HCT116 (cell line): ENCODE measurements around the gene HDAC5. TPM values are rescaled to one million over a fixed set of nuclear protein-coding genes. Genes with fewer than 3 reads are reported as not detected.

ENCODE experiments used
- ATAC-seq: fragments of 200-7000 bp; cut with Tn5 transposase; 2 replicates; pipeline ENCODE4 v1.9.1; 2020; ENCODE audit warnings: mild to moderate bottlenecking, moderate library complexity
- BruUV-seq: library from RNA; stranded (reverse); fragments of 400-500 nt; replicated peaks from 2 replicates; lab custom pipeline; 2021; lab: Mats Ljungman, UMichigan
- CTCF ChIA-PET: fragments of 300-600 bp; sonication (Branson Sonifier 250); formaldehyde crosslinking; loops from one replicate; lab custom pipeline; 2021; ENCODE audit warnings: antibody characterized with exemption; lab: Charles Lee
- POLR2A ChIA-PET: fragments of 300-600, 350-600 bp; sonication (Branson Sonifier 250); formaldehyde crosslinking; loops from one replicate; lab custom pipeline; 2021; ENCODE audit warnings: antibody characterized with exemption; lab: Charles Lee
- RAD21 ChIA-PET, 2 experiments: fragments of 300-600 bp; sonication (Branson Sonifier 250); formaldehyde crosslinking; loops; one replicate each; lab custom pipeline; 2023; ENCODE audit warnings: low total read pairs in 2 of 2; ENCODE audit not compliant: uncharacterized antibody in 2 of 2, unreplicated experiment in 2 of 2, low non-redundant PET in 1 of 2; lab: Charles Lee
- DNase-seq: peaks from one replicate; pipeline ENCODE4 v3.0.0-alpha.2; 2010; ENCODE audit warnings: low read depth, low spot score
- H2AFZ ChIP-seq: fragments of 200-600 bp; shearing (Covaris generic), sonication (generic); 2 replicates; pipeline ENCODE4 v1.6.1; 2017; ENCODE audit warnings: low read depth, mixed run types, mixed read lengths, antibody characterized with exemption, low read length; ENCODE audit not compliant: poor library complexity, severe bottlenecking
- H3K27ac ChIP-seq: 2 replicates; pipeline ENCODE4 v1.5.1; 2012; ENCODE audit warnings: low read depth, low read length
- H3K27me3 ChIP-seq: fragments of 200-600 bp; sonication (generic); 2 replicates; pipeline ENCODE4 v1.6.1; 2016; ENCODE audit warnings: mixed run types, low read length, mixed read lengths; ENCODE audit not compliant: insufficient read depth
- H3K36me3 ChIP-seq, 2 experiments: fragments of 200-500 bp in 1 of 2; fragments of 200-600 bp in 1 of 2; sonication (Bioruptor generic) in 1 of 2; sonication (generic) in 1 of 2; 2 replicates each; pipeline versions ENCODE4 v1.5.1 to v1.6.1; 2014 to 2016; ENCODE audit warnings: low read length in 2 of 2, inconsistent platforms in 1 of 2, mixed read lengths in 1 of 2, mixed run types in 1 of 2; ENCODE audit not compliant: insufficient read depth in 2 of 2, control insufficient read depth in 1 of 2
- H3K4me1 ChIP-seq, 2 experiments: fragments of 200-600 bp in 1 of 2; sonication (generic) in 1 of 2; 2 replicates each; pipeline versions ENCODE4 v1.5.1 to v1.6.1; 2012 to 2017; ENCODE audit warnings: low read length in 2 of 2, inconsistent platforms in 1 of 2, mild to moderate bottlenecking in 1 of 2, mixed read lengths in 1 of 2, mixed run types in 1 of 2, moderate library complexity in 1 of 2; ENCODE audit not compliant: insufficient read depth in 2 of 2, control insufficient read depth in 1 of 2
- H3K4me2 ChIP-seq: fragments of 200-600 bp; sonication (generic); 2 replicates; pipeline ENCODE4 v1.6.1; 2017; ENCODE audit warnings: mixed run types, low read length, mixed read lengths
- H3K4me3 ChIP-seq, 2 experiments: fragments of 200-600 bp in 1 of 2; sonication (generic) in 1 of 2; replicated peaks in 1 of 2; 2 replicates each; pipeline ENCODE4 v1.5.1; 2011 to 2016; ENCODE audit warnings: low read length in 2 of 2, control low read depth in 1 of 2, low read depth in 1 of 2, mild to moderate bottlenecking in 1 of 2, mixed read lengths in 1 of 2, mixed run types in 1 of 2
- H3K79me2 ChIP-seq: fragments of 200-600 bp; sonication (generic); 2 replicates; pipeline ENCODE4 v1.6.1; 2017; ENCODE audit warnings: mild to moderate bottlenecking, mixed run types, low read length, moderate library complexity, mixed read lengths; ENCODE audit not compliant: insufficient read depth
- H3K9ac ChIP-seq: fragments of 200-600 bp; sonication (generic); 2 replicates; pipeline ENCODE4 v1.6.1; 2016; ENCODE audit warnings: low read length, mixed read lengths
- H3K9me2 ChIP-seq: fragments of 200-600 bp; sonication (generic), shearing (Covaris generic); 2 replicates; pipeline ENCODE4 v1.6.1; 2017; ENCODE audit warnings: mixed run types, mild to moderate bottlenecking, moderate library complexity; ENCODE audit not compliant: insufficient read depth
- H3K9me3 ChIP-seq, 2 experiments: fragments of 200-500 bp in 1 of 2; fragments of 200-600 bp in 1 of 2; sonication (Bioruptor generic) in 1 of 2; sonication (generic) in 1 of 2; 2 replicates each; pipeline ENCODE4 v1.6.1; 2014 to 2017; ENCODE audit warnings: low read length in 2 of 2, mixed read lengths in 2 of 2, inconsistent platforms in 1 of 2, low read depth in 1 of 2, mild to moderate bottlenecking in 1 of 2, mixed run types in 1 of 2, moderate library complexity in 1 of 2; ENCODE audit not compliant: control insufficient read depth in 1 of 2, insufficient read depth in 1 of 2
- H4K20me1 ChIP-seq: fragments of 200-600 bp; sonication (generic), shearing (Covaris generic); 2 replicates; pipeline ENCODE4 v1.6.1; 2017; ENCODE audit warnings: mixed run types, mild to moderate bottlenecking, moderate library complexity; ENCODE audit not compliant: insufficient read depth
- ATF3 ChIP-seq: IDR thresholded peaks from 2 replicates; pipeline ENCODE4 v1.6.1; 2012
- CBX3 ChIP-seq: IDR thresholded peaks from 2 replicates; pipeline ENCODE4 v1.6.1; 2012; ENCODE audit warnings: low read depth
- CEBPB ChIP-seq: IDR thresholded peaks from 2 replicates; pipeline ENCODE4 v1.6.1; 2012; ENCODE audit warnings: low read depth
- CTCF ChIP-seq, 3 experiments: fragments of 200-600 bp in 1 of 3; sonication (generic) in 1 of 3; IDR thresholded peaks in 2 of 3; conservative IDR thresholded peaks in 1 of 3; 2 replicates each; pipeline ENCODE4 v1.5.1; 2012 to 2017; ENCODE audit warnings: low read depth in 2 of 3, low read length in 2 of 3, antibody characterized with exemption in 1 of 3, borderline replicate concordance in 1 of 3, control low read depth in 1 of 3, mild to moderate bottlenecking in 1 of 3, mixed read lengths in 1 of 3, mixed run types in 1 of 3, moderate library complexity in 1 of 3; ENCODE audit not compliant: insufficient read depth in 1 of 3
- ELF1 ChIP-seq: IDR thresholded peaks from 2 replicates; pipeline ENCODE4 v1.6.1; 2012; ENCODE audit warnings: low read depth, borderline replicate concordance
- EZH2 ChIP-seq: fragments of 200-600 bp; sonication (generic); IDR thresholded peaks from 2 replicates; pipeline ENCODE4 v1.6.1; 2017; ENCODE audit warnings: antibody characterized with exemption, mixed run types
- EZH2phosphoT487 ChIP-seq: fragments of 200-600 bp; IDR thresholded peaks from 2 replicates; pipeline ENCODE4 v1.6.1; 2018; ENCODE audit warnings: antibody characterized with exemption, borderline replicate concordance
- FOSL1 ChIP-seq: IDR thresholded peaks from 2 replicates; pipeline ENCODE4 v1.6.1; 2012; ENCODE audit warnings: low read depth
- POLR2A ChIP-seq: IDR thresholded peaks from 2 replicates; pipeline ENCODE4 v1.7.0; 2011; ENCODE audit warnings: borderline replicate concordance; ENCODE audit not compliant: insufficient read depth, insufficient read length; ENCODE audit errors: extremely low read depth
- POLR2AphosphoS5 ChIP-seq: IDR thresholded peaks from 2 replicates; pipeline ENCODE4 v1.6.1; 2011; ENCODE audit warnings: mild to moderate bottlenecking, low read depth, low read length, moderate library complexity
- RAD21 ChIP-seq: IDR thresholded peaks from 2 replicates; pipeline ENCODE4 v1.6.1; 2012; ENCODE audit warnings: low read depth, mild to moderate bottlenecking
- REST ChIP-seq: IDR thresholded peaks from 2 replicates; pipeline ENCODE4 v1.6.1; 2012; ENCODE audit warnings: low read depth
- SRF ChIP-seq: IDR thresholded peaks from 2 replicates; pipeline ENCODE4 v1.6.1; 2012; ENCODE audit warnings: low read depth
- TCF7L2 ChIP-seq: IDR thresholded peaks from 2 replicates; pipeline ENCODE4 v1.7.0; 2011; ENCODE audit warnings: borderline replicate concordance, inconsistent platforms; ENCODE audit not compliant: insufficient read depth, insufficient read length; ENCODE audit errors: extremely low read depth
- YY1 ChIP-seq: IDR thresholded peaks from 2 replicates; pipeline ENCODE4 v1.6.1; 2011; ENCODE audit warnings: low read length, low read depth, moderate library complexity, mild to moderate bottlenecking; ENCODE audit not compliant: insufficient replicate concordance; ENCODE audit errors: extremely low read depth
- ZNF274 ChIP-seq: fragments of 200-500 bp; sonication (Bioruptor generic); IDR thresholded peaks from 2 replicates; pipeline ENCODE4 v1.6.1; 2014; ENCODE audit warnings: mild to moderate bottlenecking, low read depth, low read length, inconsistent platforms
- intact Hi-C: fragments of 100-400 bp; cut with micrococcal nuclease; formaldehyde crosslinking; loops from 2 replicates; pipeline ENCODE4 v1.10.0; 2022
- total RNA-seq: library from RNA; stranded (reverse); gene quantifications from one replicate; pipeline ENCODE4 v1.2.1, GENCODE V29; 2021; ENCODE audit not compliant: unreplicated experiment
- TF ChIP-seq, protein P1 (sequence below): IDR thresholded peaks from 2 replicates; pipeline ENCODE4 v1.6.1; 2012

The HDAC5 gene
- total RNA-seq, 1 experiment from 2014 or later = 32.9 TPM

DNA sequence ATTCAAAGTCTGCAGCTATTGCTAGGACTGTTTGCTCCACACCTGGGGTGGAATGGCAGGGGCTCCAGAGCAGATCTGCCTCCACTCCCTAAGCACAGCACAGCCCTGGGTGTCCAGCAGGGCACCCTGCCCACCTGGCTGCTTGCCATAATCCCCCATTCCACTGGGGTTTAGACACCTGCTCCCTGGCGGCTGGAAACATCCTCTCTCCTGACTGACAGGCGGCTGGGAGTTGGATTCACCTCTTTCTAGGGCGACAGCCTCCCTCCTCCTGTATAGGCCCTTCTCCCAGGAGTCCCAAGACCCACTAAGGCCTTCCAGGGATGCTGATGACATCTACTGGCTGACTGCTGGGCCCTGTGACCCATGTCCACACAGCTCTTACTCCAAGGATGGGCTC is 18.0 kb downstream of the HDAC5 start (continued):
- no peak for TF ChIP-seq EZH2phosphoT487

DNA sequence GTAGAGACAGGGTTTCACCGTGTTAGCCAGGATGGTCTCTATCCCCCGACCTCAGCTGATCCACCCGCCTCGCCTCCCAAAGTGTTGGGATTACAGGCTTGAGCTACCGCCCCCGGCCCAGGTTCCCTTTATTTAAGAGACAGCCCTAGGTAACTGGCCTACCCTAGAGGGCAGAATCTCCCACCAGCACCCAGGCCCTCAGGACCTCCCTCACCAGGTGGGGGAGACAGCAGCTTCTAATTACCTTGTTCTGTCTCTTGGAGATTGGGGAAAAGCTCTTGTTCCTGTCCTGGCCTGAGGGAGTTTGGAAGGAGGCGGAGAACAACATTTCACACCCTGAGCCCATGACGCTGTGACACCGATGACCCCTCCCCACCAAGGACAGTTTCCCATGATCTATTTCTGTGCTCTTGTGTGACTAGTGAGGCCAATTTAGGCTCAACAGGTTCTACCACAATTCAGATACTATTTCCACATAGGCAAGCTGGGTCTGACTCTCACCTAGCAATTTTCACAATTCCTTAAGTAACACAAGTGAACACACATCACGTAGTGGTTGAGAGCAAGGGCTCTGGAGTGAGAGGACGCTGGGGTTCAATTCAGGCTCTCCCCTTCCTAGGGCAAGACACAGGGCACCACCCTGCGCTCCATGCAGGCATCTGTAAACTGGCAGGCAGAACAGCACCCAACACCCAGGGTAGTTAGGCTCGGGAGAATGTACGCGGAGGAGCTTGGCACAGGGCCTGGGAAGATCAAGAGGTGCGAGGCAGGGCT is 20.4 kb downstream of the HDAC5 start:
- no peaks in the 10 kb centered on the region for H3K9me2 ChIP-seq
- ATAC-seq (no peak), DNase-seq (no peak)
- H3K4me2 ChIP-seq = no peak overlapping the region
- CTCF ChIA-PET = no interaction called here
- no TSS peak for BruUV-seq
- POLR2A ChIA-PET = interaction anchor here (0.9 kb wide), 1 partner anchor 8 kb away, joined by 4 read pairs; no protein-coding TSS in a partner anchor
- H3K9me3 ChIP-seq = no peaks in the 10 kb centered on the region
- H2AFZ ChIP-seq = no peak overlapping the region
- no peak overlapping the region for H3K4me3 ChIP-seq
- intact Hi-C loops = no loop called here
- H3K27ac ChIP-seq = no peak overlapping the region
- no peaks in the 10 kb centered on the region for H4K20me1 ChIP-seq
- H3K9ac ChIP-seq = no peak overlapping the region
- H3K79me2 ChIP-seq = no peaks in the 10 kb centered on the region
- TF ChIP-seq POLR2AphosphoS5 = no peak
- TF ChIP-seq ELF1 = no peak
- TF ChIP-seq ATF3 = no peak
- TF ChIP-seq TCF7L2 = no peak
- no peak for TF ChIP-seq EZH2
- no peak for TF ChIP-seq CBX3
- TF ChIP-seq CTCF (IDR thresholded peaks at IDR 0.05 in 2 of 3, conservative IDR thresholded peaks at IDR 0.05 in 1 of 3; ENCODE audit: borderline replicate concordance in 1 of 3, insufficient read depth in 1 of 3, low read depth in 2 of 3, low read length in 2 of 3) = no peak
- no peak for TF ChIP-seq POLR2A
- no peak for TF ChIP-seq YY1
- TF ChIP-seq SRF = no peak
- TF ChIP-seq FOSL1 = no peak
- TF ChIP-seq, protein P1, sequence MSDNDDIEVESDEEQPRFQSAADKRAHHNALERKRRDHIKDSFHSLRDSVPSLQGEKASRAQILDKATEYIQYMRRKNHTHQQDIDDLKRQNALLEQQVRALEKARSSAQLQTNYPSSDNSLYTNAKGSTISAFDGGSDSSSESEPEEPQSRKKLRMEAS = no peak
- no peak for TF ChIP-seq ZNF274
- no peak for TF ChIP-seq CEBPB
- no peak for TF ChIP-seq RAD21
- no peak for TF ChIP-seq REST
- RAD21 ChIA-PET = no interaction called here
- peaks cover 0 to 2% of the 10 kb centered on the region in 2 experiments; a peak in 1 of 4 replicates for H3K36me3 ChIP-seq
- peaks cover 4 to 15% of the 10 kb centered on the region in 2 experiments for H3K4me1 ChIP-seq
- H3K27me3 ChIP-seq = no peaks in the 10 kb centered on the region
